ENCODE measurements around the gene SLC4A11. TPM values are rescaled to one million over a fixed set of nuclear protein-coding genes. Genes with fewer than 3 reads are reported as not detected.
"Not testable (repeated sequence)": the region's sequence is repeated elsewhere in the genome, so short reads cannot be mapped to it uniquely, and the experiment has no call there.

The SLC4A11 gene
- total RNA-seq, 1 donor from 2014 or later, result 27.2 TPM

GRCh38 chr20:3222635-3223600 is 16.1 kb downstream of the SLC4A11 start:
- Mint-ChIP-seq H3K27me3 (ENCODE audit: unreplicated experiment) (peaks cover 2% of the 10 kb centered on the region), H3K36me3 (ENCODE audit: unreplicated experiment) (no peaks in the 10 kb centered on the region), H3K9me3 (ENCODE audit: unreplicated experiment) (peaks cover 8% of the 10 kb centered on the region), H3K4me1 (ENCODE audit: low read depth, unreplicated experiment) (peaks cover 3% of the 10 kb centered on the region), H3K4me3 (ENCODE audit: unreplicated experiment) (no peak overlapping the region), H3K27ac (ENCODE audit: unreplicated experiment) (peak overlapping the region; percentile 48)
- no peak for TF ChIP-seq CTCF (IDR thresholded peaks at IDR 0.05; ENCODE audit: partially characterized antibody, unreplicated experiment)
- peak; percentile 35 for DNase-seq

- no peak for DNase-seq
- H3K4me3 Mint-ChIP-seq (ENCODE audit: unreplicated experiment), result no peak overlapping the region
- TF ChIP-seq CTCF (IDR thresholded peaks at IDR 0.05; ENCODE audit: partially characterized antibody, unreplicated experiment), result no peak
- peaks cover 3% of the 10 kb centered on the region for H3K4me1 Mint-ChIP-seq (ENCODE audit: low read depth, unreplicated experiment)
- H3K27ac Mint-ChIP-seq (ENCODE audit: unreplicated experiment), result no peak overlapping the region
- H3K27me3 Mint-ChIP-seq (ENCODE audit: unreplicated experiment), result no peaks in the 10 kb centered on the region
- no peaks in the 10 kb centered on the region for H3K36me3 Mint-ChIP-seq (ENCODE audit: unreplicated experiment)
- H3K9me3 Mint-ChIP-seq (ENCODE audit: unreplicated experiment), result peaks cover 3% of the 10 kb centered on the region
Observed at GRCh38 chr20:3221398-3222226, 17.4 kb downstream of the SLC4A11 start.

- Mint-ChIP-seq H3K9me3 (ENCODE audit: unreplicated experiment) (no peaks in the 10 kb centered on the region), H3K4me3 (ENCODE audit: unreplicated experiment) (no peak overlapping the region), H3K27me3 (ENCODE audit: unreplicated experiment) (no peaks in the 10 kb centered on the region), H3K36me3 (ENCODE audit: unreplicated experiment) (no peaks in the 10 kb centered on the region), H3K4me1 (ENCODE audit: low read depth, unreplicated experiment) (peaks cover 3% of the 10 kb centered on the region), H3K27ac (ENCODE audit: unreplicated experiment) (no peak overlapping the region)
- DNase-seq, result peak; percentile 88
- TF ChIP-seq CTCF (IDR thresholded peaks at IDR 0.05; ENCODE audit: partially characterized antibody, unreplicated experiment), result peak; percentile 100
Observed at GRCh38 chr20:3218307-3218988, 20.5 kb downstream of the SLC4A11 start.

- not testable (repeated sequence) for H3K4me1 Mint-ChIP-seq (ENCODE audit: low read depth, unreplicated experiment); H3K27me3 Mint-ChIP-seq (ENCODE audit: unreplicated experiment); H3K36me3 Mint-ChIP-seq (ENCODE audit: unreplicated experiment); H3K27ac Mint-ChIP-seq (ENCODE audit: unreplicated experiment); DNase-seq; H3K9me3 Mint-ChIP-seq (ENCODE audit: unreplicated experiment); H3K4me3 Mint-ChIP-seq (ENCODE audit: unreplicated experiment)
Observed at GRCh38 chr20:3215359-3215917, 23.6 kb downstream of the SLC4A11 start.

GRCh38 chr20:3213226-3213625 is 25.8 kb downstream of the SLC4A11 start:
- Mint-ChIP-seq H3K27me3 (ENCODE audit: unreplicated experiment) (no peaks in the 10 kb centered on the region), H3K36me3 (ENCODE audit: unreplicated experiment) (no peaks in the 10 kb centered on the region), H3K4me3 (ENCODE audit: unreplicated experiment) (no peak overlapping the region), H3K4me1 (ENCODE audit: low read depth, unreplicated experiment) (peaks cover 1% of the 10 kb centered on the region), H3K27ac (ENCODE audit: unreplicated experiment) (no peak overlapping the region), H3K9me3 (ENCODE audit: unreplicated experiment) (peaks cover 1% of the 10 kb centered on the region)
- no peak for TF ChIP-seq CTCF (IDR thresholded peaks at IDR 0.05; ENCODE audit: partially characterized antibody, unreplicated experiment)
- no peak for DNase-seq
